ENCODE results near the gene ASB7.

ASB7 gene

GRCh38 chr15:100598655-100599054 is 3.7 kb upstream of the ASB7 start:
- DNase-seq: no peak

GRCh38 chr15:100601163-100601562 is 1.2 kb upstream of the ASB7 start:
- DNase-seq: no peak

GRCh38 chr15:100601617-100602063 is 749 bp upstream of the ASB7 start:
- DNase-seq: no peak

GRCh38 chr15:100602823-100603393 is 519 bp downstream of the ASB7 start:
- DNase-seq: peak; percentile 24 to 43

GRCh38 chr15:100612539-100612938 is 10.2 kb downstream of the ASB7 start:
- DNase-seq: no peak

- no peak for DNase-seq
Measured at GRCh38 chr15:100613208-100613607, 10.8 kb downstream of the ASB7 start.

GRCh38 chr15:100614336-100614735 is 11.9 kb downstream of the ASB7 start:
- no peak for DNase-seq

- DNase-seq: no peak
Measured at GRCh38 chr15:100614918-100615317, 12.5 kb downstream of the ASB7 start.

- no peak for DNase-seq
Measured at GRCh38 chr15:100615801-100616200, 13.4 kb downstream of the ASB7 start.

GRCh38 chr15:100616700-100617099 is 14.3 kb downstream of the ASB7 start:
- no peak for DNase-seq

GRCh38 chr15:100623301-100623700 is 20.9 kb downstream of the ASB7 start:
- DNase-seq: no peak

- DNase-seq: peak; percentile 43 to 67
Measured at GRCh38 chr15:100627789-100628395, 25.5 kb downstream of the ASB7 start.

- DNase-seq: no peak
Measured at GRCh38 chr15:100628746-100629145, 26.4 kb downstream of the ASB7 start.

- DNase-seq: no peak
Measured at GRCh38 chr15:100631831-100632230, 29.4 kb downstream of the ASB7 start.

- DNase-seq: no peak
Measured at GRCh38 chr15:100633763-100634075, 31.3 kb downstream of the ASB7 start.

GRCh38 chr15:100635406-100636071 is 33.1 kb downstream of the ASB7 start:
- no peak for DNase-seq

GRCh38 chr15:100638177-100638730 is 35.9 kb downstream of the ASB7 start:
- no peak for DNase-seq

- DNase-seq: no peak
Measured at GRCh38 chr15:100642213-100642949, 40.0 kb downstream of the ASB7 start.

GRCh38 chr15:100642950-100643338 is 40.6 kb downstream of the ASB7 start:
- DNase-seq: no peak

GRCh38 chr15:100645671-100646070 is 43.3 kb downstream of the ASB7 start:
- no peak for DNase-seq

GRCh38 chr15:100648951-100649350 is 46.6 kb downstream of the ASB7 start:
- DNase-seq: no peak

- peak in 1 of 2 experiments; percentile 16 for DNase-seq
Measured at GRCh38 chr15:100650685-100651084, 48.3 kb downstream of the ASB7 start.

GRCh38 chr15:100651253-100651652 is 48.9 kb downstream of the ASB7 start:
- no peak for DNase-seq

GRCh38 chr15:100652116-100652515 is 49.7 kb downstream of the ASB7 start:
- DNase-seq: no peak

All from NCI-H526 (cell line).